Endothelial cell of umbilical vein (primary cell): ENCODE measurements around the gene DPP9. TPM values are rescaled to one million over a fixed set of nuclear protein-coding genes. Genes with fewer than 3 reads are reported as not detected.

Experiments used
- BruUV-seq: library from RNA; stranded (reverse); fragments of 400-500 nt; replicated peaks from 2 replicates; lab custom pipeline; 2021; lab: Mats Ljungman, UMichigan
- CTCF ChIA-PET: fragments of 300-600, 350-600 bp; sonication (Branson Sonifier 250); formaldehyde crosslinking; loops from one replicate; lab custom pipeline; 2021; ENCODE audit warnings: antibody characterized with exemption, inconsistent platforms; lab: Charles Lee
- POLR2A ChIA-PET: fragments of 300-600, 350-600 bp; sonication (Branson Sonifier 250); formaldehyde crosslinking; loops from one replicate; lab custom pipeline; 2021; ENCODE audit warnings: antibody characterized with exemption, inconsistent platforms; lab: Charles Lee
- DNase-seq: peaks from one replicate; pipeline ENCODE4 v3.0.0-alpha.2; 2011; ENCODE audit warnings: low read depth, low spot score
- FAIRE-seq: peaks from 2 replicates; lab custom pipeline; 2011; peaks lifted over from hg19 to GRCh38; lab: Jason Lieb, UNC
- H2AFZ ChIP-seq: 2 replicates; pipeline ENCODE4 v1.6.0; 2012; ENCODE audit warnings: low read depth, low read length, control low read depth, inconsistent platforms
- H3K27ac ChIP-seq: 2 replicates; pipeline ENCODE4 v1.5.1; 2011; ENCODE audit warnings: low read depth, mild to moderate bottlenecking, control low read depth, low read length, moderate library complexity; ENCODE audit not compliant: insufficient read depth
- H3K27me3 ChIP-seq, 2 experiments: 2 replicates each; pipeline versions ENCODE4 v1.6.0 to v1.6.1; 2011; ENCODE audit warnings: low read length in 2 of 2, mixed read lengths in 1 of 2; ENCODE audit not compliant: control insufficient read depth in 2 of 2, insufficient read depth in 2 of 2
- H3K36me3 ChIP-seq, 2 experiments: 2 replicates in 1 of 2; 3 replicates in 1 of 2; pipeline ENCODE4 v1.5.1; 2011; ENCODE audit warnings: low read length in 2 of 2, mild to moderate bottlenecking in 1 of 2, moderate library complexity in 1 of 2; ENCODE audit not compliant: control insufficient read depth in 2 of 2, insufficient read depth in 2 of 2; ENCODE audit errors: extremely low read depth in 1 of 2
- H3K4me1 ChIP-seq: 3 replicates; pipeline ENCODE4 v1.5.1; 2011; ENCODE audit warnings: mild to moderate bottlenecking, low read length; ENCODE audit not compliant: control insufficient read depth, insufficient read depth; ENCODE audit errors: extremely low read depth
- H3K4me2 ChIP-seq: 2 replicates; pipeline ENCODE4 v1.6.1; 2011; ENCODE audit warnings: low read length, control low read depth, mixed read lengths; ENCODE audit not compliant: insufficient read depth
- H3K4me3 ChIP-seq, 3 experiments: fragments of 200-600 bp in 1 of 3; sonication (generic), shearing (Covaris generic) in 1 of 3; replicated peaks in 1 of 3; 2 replicates each; pipeline ENCODE4 v1.5.1; 2011 to 2016; ENCODE audit warnings: control low read depth in 3 of 3, low read length in 3 of 3, mild to moderate bottlenecking in 2 of 3, inconsistent platforms in 1 of 3, low read depth in 1 of 3, moderate library complexity in 1 of 3; ENCODE audit not compliant: insufficient read depth in 1 of 3
- H3K79me2 ChIP-seq: 2 replicates; pipeline ENCODE4 v1.6.0; 2012; ENCODE audit warnings: low read length, inconsistent platforms; ENCODE audit not compliant: control insufficient read depth, insufficient read depth
- H3K9ac ChIP-seq: replicated peaks from 2 replicates; pipeline ENCODE3; 2011; ENCODE audit warnings: low read length, control low read depth; ENCODE audit not compliant: insufficient read depth; ENCODE audit errors: extremely low read depth
- H3K9me1 ChIP-seq: replicated peaks from 3 replicates; pipeline ENCODE4 v1.6.0; 2011; ENCODE audit warnings: mild to moderate bottlenecking, low read length; ENCODE audit not compliant: control insufficient read depth, insufficient read depth; ENCODE audit errors: extremely low read depth
- H3K9me3 ChIP-seq: replicated peaks from 2 replicates; pipeline ENCODE4 v1.5.1; 2012; ENCODE audit warnings: low read length, inconsistent platforms; ENCODE audit not compliant: control insufficient read depth, insufficient read depth
- H4K20me1 ChIP-seq: replicated peaks from 2 replicates; pipeline ENCODE3; 2011; ENCODE audit warnings: mild to moderate bottlenecking, low read length; ENCODE audit not compliant: control insufficient read depth, insufficient read depth; ENCODE audit errors: extremely low read depth
- EZH2 ChIP-seq: IDR thresholded peaks from 2 replicates; pipeline ENCODE4 v1.6.1; 2012; ENCODE audit warnings: borderline replicate concordance, low read depth, mild to moderate bottlenecking, moderate library complexity, low read length, inconsistent platforms; ENCODE audit not compliant: severe bottlenecking
- FOS ChIP-seq: IDR thresholded peaks from 2 replicates; pipeline ENCODE4 v1.6.1; 2011; ENCODE audit warnings: mild to moderate bottlenecking, low read length, moderate library complexity, borderline replicate concordance; ENCODE audit not compliant: insufficient read depth
- GATA2 ChIP-seq: IDR thresholded peaks from 2 replicates; pipeline ENCODE4 v1.7.0; 2011; ENCODE audit warnings: low read depth, mild to moderate bottlenecking, moderate library complexity, mixed read lengths, low read length; ENCODE audit not compliant: insufficient read length, insufficient read depth
- JUN ChIP-seq: IDR thresholded peaks from 2 replicates; pipeline ENCODE4 v1.6.1; 2011; ENCODE audit warnings: borderline replicate concordance, low read depth; ENCODE audit not compliant: insufficient read length, insufficient read depth
- MYC ChIP-seq: IDR thresholded peaks from one replicate; pipeline ENCODE4 v1.6.1; 2011; ENCODE audit warnings: mild to moderate bottlenecking, low read depth, low read length
- POLR2A ChIP-seq: IDR thresholded peaks from 2 replicates; pipeline ENCODE4 v1.6.1; 2012; ENCODE audit warnings: low read depth, mild to moderate bottlenecking, control low read depth, low read length
- POLR2AphosphoS5 ChIP-seq: IDR thresholded peaks from 2 replicates; pipeline ENCODE4 v1.6.1; 2012; ENCODE audit warnings: low read depth, mild to moderate bottlenecking, control low read depth, low read length, moderate library complexity; ENCODE audit not compliant: insufficient read depth
- dilution Hi-C: fragments of 300-500 bp; cut with MboI; formaldehyde crosslinking; loops from one replicate; pipeline ENCODE4 v1.15.0; 2019; ENCODE audit warnings: low sequenced_read_pairs; ENCODE audit not compliant: extremely low pct_ligation_motif_present
- intact Hi-C: fragments of 100-400 bp; cut with micrococcal nuclease; formaldehyde crosslinking; loops from one replicate; pipeline ENCODE4 v1.10.0; 2022
- polyA plus RNA-seq, 4 experiments: library from polyadenylated mRNA; depleted of rRNA in 3 of 4; stranded (reverse) in 3 of 4; unstranded in 1 of 4; fragments of >200 nt; gene quantifications; 2 replicates each; pipeline versions ENCODE4 v1.2.1 to v1.2.3, GENCODE V29; 2011 to 2012; ENCODE audit warnings: missing spikeins in 1 of 4
- total RNA-seq: library from RNA; stranded (reverse); gene quantifications from 2 replicates; pipeline ENCODE4 v1.2.3, GENCODE V29; 2021
- TF ChIP-seq, protein P1 (sequence below), 2 donors: IDR thresholded peaks; 1 replicate in 1 of 2; 2 replicates in 1 of 2; pipeline ENCODE4 v1.5.1; 2011; ENCODE audit warnings: low read length in 2 of 2, mild to moderate bottlenecking in 2 of 2, moderate library complexity in 2 of 2, control low read depth in 1 of 2, inconsistent platforms in 1 of 2, low read depth in 1 of 2; ENCODE audit not compliant: insufficient read depth in 1 of 2; ENCODE audit errors: extremely low read depth in 1 of 2
- TF ChIP-seq, protein P2 (sequence below): IDR thresholded peaks from 2 replicates; pipeline ENCODE4 v1.6.1; 2011; ENCODE audit not compliant: insufficient read depth, insufficient read length

Gene DPP9
- total and polyA plus RNA-seq, 2 donors (not counting 3 experiments of a cell fraction or from before 2014, with no cell fraction given): 31.5 to 98.0 TPM

DNA sequence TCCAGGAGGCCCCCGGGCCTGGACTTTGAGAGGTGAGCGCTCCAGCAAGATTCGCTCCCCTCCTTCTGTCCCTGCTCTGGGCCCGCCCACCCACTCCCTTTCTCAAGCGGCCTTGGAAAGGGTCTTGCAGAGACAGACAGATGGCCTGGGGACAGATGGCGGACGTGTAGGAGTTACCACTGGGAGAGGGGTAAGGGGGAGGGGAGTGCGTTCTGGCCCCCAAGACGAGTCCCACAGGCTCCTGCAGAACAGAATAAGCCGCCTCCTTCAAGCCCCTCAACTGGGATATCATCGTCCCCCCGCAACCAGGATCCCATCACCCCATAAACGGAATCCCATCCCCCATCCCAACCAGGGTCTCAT is 87.9 kb downstream of the DPP9 start:
- peak overlapping the region; percentile 12 for H2AFZ ChIP-seq
- H3K9me1 ChIP-seq: no peaks in the 10 kb centered on the region
- peak overlapping the region; percentile 11 for H3K27ac ChIP-seq
- ChIA-PET CTCF (interaction anchor here (0.6 to 3.7 kb wide), 25 partner anchors 10 to 368 kb away, joined by 3 to 66 read pairs (median 7); partner anchors contain the start of genes PLIN5 and SEMA6B), POLR2A (no interaction called here)
- no peaks in the 10 kb centered on the region for H4K20me1 ChIP-seq
- no peak for DNase-seq
- peak overlapping the region in 1 of 3 experiments; percentile 31 for H3K4me3 ChIP-seq
- peaks cover 43% of the 10 kb centered on the region for H3K4me1 ChIP-seq
- TF ChIP-seq POLR2A (no peak), POLR2AphosphoS5 (no peak), EZH2 (no peak), GATA2 (no peak), FOS (no peak), MYC (no peak), JUN (no peak)
- TF ChIP-seq, protein P1, sequence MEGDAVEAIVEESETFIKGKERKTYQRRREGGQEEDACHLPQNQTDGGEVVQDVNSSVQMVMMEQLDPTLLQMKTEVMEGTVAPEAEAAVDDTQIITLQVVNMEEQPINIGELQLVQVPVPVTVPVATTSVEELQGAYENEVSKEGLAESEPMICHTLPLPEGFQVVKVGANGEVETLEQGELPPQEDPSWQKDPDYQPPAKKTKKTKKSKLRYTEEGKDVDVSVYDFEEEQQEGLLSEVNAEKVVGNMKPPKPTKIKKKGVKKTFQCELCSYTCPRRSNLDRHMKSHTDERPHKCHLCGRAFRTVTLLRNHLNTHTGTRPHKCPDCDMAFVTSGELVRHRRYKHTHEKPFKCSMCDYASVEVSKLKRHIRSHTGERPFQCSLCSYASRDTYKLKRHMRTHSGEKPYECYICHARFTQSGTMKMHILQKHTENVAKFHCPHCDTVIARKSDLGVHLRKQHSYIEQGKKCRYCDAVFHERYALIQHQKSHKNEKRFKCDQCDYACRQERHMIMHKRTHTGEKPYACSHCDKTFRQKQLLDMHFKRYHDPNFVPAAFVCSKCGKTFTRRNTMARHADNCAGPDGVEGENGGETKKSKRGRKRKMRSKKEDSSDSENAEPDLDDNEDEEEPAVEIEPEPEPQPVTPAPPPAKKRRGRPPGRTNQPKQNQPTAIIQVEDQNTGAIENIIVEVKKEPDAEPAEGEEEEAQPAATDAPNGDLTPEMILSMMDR (IDR thresholded peaks at IDR 0.05; ENCODE audit: extremely low read depth in 1 of 2, insufficient read depth in 1 of 2, low read depth in 1 of 2, low read length in 2 of 2): no peak
- TF ChIP-seq, protein P2, sequence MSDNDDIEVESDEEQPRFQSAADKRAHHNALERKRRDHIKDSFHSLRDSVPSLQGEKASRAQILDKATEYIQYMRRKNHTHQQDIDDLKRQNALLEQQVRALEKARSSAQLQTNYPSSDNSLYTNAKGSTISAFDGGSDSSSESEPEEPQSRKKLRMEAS: no peak
- no peaks in the 10 kb centered on the region for H3K9me3 ChIP-seq
- intact Hi-C loops (loop anchor here (1.0 to 5.0 kb wide), 3 partner anchors 112 to 233 kb away; partner anchors contain the start of genes CHAF1A, HDGFL2 and SH3GL1), dilution Hi-C loops (no loop called here)
- peaks cover 14% of the 10 kb centered on the region for H3K79me2 ChIP-seq
- H3K27me3 ChIP-seq: no peaks in the 10 kb centered on the region
- H3K9ac ChIP-seq: peak overlapping the region; percentile 7
- H3K4me2 ChIP-seq: no peak overlapping the region
- BruUV-seq: no TSS peak
- no peak for FAIRE-seq
- no peaks in the 10 kb centered on the region for H3K36me3 ChIP-seq
